Stomach (tissue), 4 donors: ENCODE data around the gene ASPDH.

Experiments used
- CTCF ChIP-seq, 7 experiments: fragments of 450-650 bp in 4 of 7; fragments of 200-600 bp in 3 of 7; sonication (generic) in 3 of 7; IDR thresholded peaks; one replicate each; pipeline ENCODE4 v1.5.1; 2016 to 2019; ENCODE audit warnings: antibody characterized with exemption in 7 of 7, control low read depth in 2 of 7, mild to moderate bottlenecking in 1 of 7
- EP300 ChIP-seq: sonication (generic); formaldehyde crosslinking; IDR thresholded peaks from one replicate; pipeline ENCODE4 v1.6.1; 2017; ENCODE audit warnings: antibody characterized with exemption
- POLR2A ChIP-seq, 4 donors: fragments of 450-650 bp; IDR thresholded peaks; one replicate each; pipeline ENCODE4 v1.6.1; 2016; ENCODE audit warnings: antibody characterized with exemption in 4 of 4, control low read depth in 2 of 4, mild to moderate bottlenecking in 1 of 4, moderate library complexity in 1 of 4
- POLR2AphosphoS5 ChIP-seq, 3 donors: sonication (generic); formaldehyde crosslinking; IDR thresholded peaks; one replicate each; pipeline ENCODE4 v1.6.1; 2016; ENCODE audit warnings: antibody characterized with exemption in 3 of 3

GRCh38 chr19:50482271-50482855 is 31.4 kb downstream of the ASPDH start:
- TF ChIP-seq CTCF (IDR thresholded peaks at IDR 0.05): no peak
- TF ChIP-seq POLR2A (IDR thresholded peaks at IDR 0.05): no peak
- no peak for TF ChIP-seq EP300
- TF ChIP-seq POLR2AphosphoS5 (IDR thresholded peaks at IDR 0.05): no peak
